GM12873 (cell line): Measurements from ENCODE around the gene ORC5.

Experiments
- TF ChIP-seq, protein P1 (sequence below): IDR thresholded peaks from 2 replicates; pipeline ENCODE4 v1.5.1; 2012; ENCODE audit warnings: low read depth, mild to moderate bottlenecking, moderate library complexity, low read length, control low read depth; ENCODE audit not compliant: insufficient read depth; ENCODE audit errors: missing control alignments

ORC5 gene

DNA sequence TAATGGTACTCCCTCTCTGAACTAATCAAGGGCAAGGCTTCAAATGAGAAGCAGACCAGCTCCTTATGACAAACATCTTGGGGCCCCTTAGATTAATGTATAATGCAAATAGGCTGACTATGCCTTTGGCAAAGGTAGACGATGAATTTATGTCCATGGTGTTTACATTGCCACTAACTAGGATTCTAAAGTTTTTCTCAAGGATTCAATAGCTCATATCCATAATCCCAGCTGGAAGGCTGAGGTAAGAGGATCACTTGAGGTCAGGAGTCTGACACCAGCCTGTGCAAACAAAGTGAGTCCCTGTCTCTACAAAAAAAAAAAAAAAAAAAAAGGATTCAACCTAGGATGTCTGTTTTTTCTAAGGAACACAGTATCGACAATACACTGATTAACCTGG, 96.5 kb downstream of the ORC5 start:
- TF ChIP-seq, protein P1, sequence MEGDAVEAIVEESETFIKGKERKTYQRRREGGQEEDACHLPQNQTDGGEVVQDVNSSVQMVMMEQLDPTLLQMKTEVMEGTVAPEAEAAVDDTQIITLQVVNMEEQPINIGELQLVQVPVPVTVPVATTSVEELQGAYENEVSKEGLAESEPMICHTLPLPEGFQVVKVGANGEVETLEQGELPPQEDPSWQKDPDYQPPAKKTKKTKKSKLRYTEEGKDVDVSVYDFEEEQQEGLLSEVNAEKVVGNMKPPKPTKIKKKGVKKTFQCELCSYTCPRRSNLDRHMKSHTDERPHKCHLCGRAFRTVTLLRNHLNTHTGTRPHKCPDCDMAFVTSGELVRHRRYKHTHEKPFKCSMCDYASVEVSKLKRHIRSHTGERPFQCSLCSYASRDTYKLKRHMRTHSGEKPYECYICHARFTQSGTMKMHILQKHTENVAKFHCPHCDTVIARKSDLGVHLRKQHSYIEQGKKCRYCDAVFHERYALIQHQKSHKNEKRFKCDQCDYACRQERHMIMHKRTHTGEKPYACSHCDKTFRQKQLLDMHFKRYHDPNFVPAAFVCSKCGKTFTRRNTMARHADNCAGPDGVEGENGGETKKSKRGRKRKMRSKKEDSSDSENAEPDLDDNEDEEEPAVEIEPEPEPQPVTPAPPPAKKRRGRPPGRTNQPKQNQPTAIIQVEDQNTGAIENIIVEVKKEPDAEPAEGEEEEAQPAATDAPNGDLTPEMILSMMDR, result no peak

DNA sequence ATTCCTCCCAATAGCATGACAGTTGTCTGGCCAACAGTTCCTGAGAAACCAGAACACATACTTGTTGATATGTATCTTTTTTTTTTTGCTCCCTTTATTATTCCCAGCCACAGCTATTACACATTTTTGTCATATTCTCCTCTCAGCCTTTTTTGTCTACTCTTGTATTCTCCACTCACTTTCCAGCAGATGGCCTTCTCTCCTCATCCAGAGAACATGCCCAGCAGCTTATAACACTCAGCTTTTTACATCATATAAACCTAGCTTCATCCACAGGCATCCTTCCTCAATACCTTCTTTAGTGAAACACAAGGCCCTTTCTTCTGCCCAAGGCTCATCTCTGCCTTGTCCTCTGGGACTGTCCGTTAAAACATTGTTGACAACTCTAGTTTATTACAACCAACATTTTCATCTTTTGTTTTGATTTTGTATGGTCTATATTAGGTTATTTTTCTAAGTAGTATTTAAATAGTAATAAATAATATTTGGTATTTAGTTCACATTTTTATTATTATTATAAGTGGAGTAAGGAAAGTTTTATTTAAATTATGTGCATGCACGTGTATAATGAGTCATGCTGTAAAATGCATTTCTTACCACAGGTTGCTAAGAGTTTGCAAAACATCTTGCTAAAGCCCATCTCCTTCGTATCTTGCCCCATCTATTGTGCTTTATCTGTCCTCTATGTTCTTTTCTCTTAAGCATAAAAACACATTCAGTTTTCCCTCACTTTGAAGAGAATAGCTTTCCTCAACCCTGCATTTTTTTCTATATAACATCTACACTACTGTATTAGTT, 101.5 kb downstream of the ORC5 start:
- TF ChIP-seq, protein P1, result no peak

- TF ChIP-seq, protein P1, result no peak
Observed at GRCh38 chr7:104098890-104099289, 108.9 kb downstream of the ORC5 start.

DNA sequence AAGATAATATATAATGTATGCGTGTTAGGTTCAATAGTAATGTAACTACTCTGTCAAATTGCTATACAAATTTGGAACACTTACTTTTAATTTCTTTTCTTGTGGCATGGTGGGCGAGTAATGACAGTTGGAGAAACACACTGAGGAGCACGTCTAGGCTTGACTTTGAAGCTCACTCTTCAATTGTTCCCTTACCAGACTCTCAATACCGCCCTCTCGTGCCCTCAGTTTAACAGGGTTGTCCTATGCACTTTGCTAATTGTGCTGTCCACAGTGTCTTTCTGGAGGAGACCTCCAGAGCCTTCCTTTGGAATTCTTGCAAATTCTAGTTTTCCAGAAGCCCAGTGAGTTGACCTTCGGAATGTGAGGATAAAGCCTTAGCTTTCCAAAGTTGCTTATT, 111.1 kb downstream of the ORC5 start:
- TF ChIP-seq, protein P1, result peak; percentile 33

- TF ChIP-seq, protein P1, result no peak
Observed at GRCh38 chr7:104093127-104093526, 114.7 kb downstream of the ORC5 start.

GRCh38 chr7:104091242-104091641, 116.6 kb downstream of the ORC5 start:
- TF ChIP-seq, protein P1, result no peak

- TF ChIP-seq, protein P1, result no peak
Observed at GRCh38 chr7:104089612-104090011, 118.2 kb downstream of the ORC5 start.
